Effector memory CD4-positive, alpha-beta T cell (primary cell): ENCODE measurements around the gene ARAP1.

ENCODE experiments used
- DNase-seq, 3 donors: peaks; one replicate each; pipeline ENCODE4 v3.0.0-alpha.2; 2020
- H3K27ac ChIP-seq: 2 replicates; pipeline ENCODE4 v1.7.0; 2013; ENCODE audit warnings: mild to moderate bottlenecking, low read length, moderate library complexity; ENCODE audit not compliant: insufficient read depth, poor library complexity, severe bottlenecking
- H3K27me3 ChIP-seq: replicated peaks from 2 replicates; pipeline ENCODE4 v1.7.0; 2013; ENCODE audit warnings: mild to moderate bottlenecking, low read length; ENCODE audit not compliant: insufficient read depth, control insufficient read depth, poor library complexity, severe bottlenecking
- H3K36me3 ChIP-seq: 2 replicates; pipeline ENCODE4 v1.7.0; 2013; ENCODE audit warnings: mild to moderate bottlenecking, low read length, moderate library complexity; ENCODE audit not compliant: control insufficient read depth, insufficient read depth
- H3K4me1 ChIP-seq: 2 replicates; pipeline ENCODE4 v1.7.0; 2013; ENCODE audit warnings: low read length, mild to moderate bottlenecking; ENCODE audit not compliant: control insufficient read depth, insufficient read depth, poor library complexity, severe bottlenecking
- H3K4me3 ChIP-seq: 2 replicates; pipeline ENCODE4 v1.7.0; 2013; ENCODE audit warnings: low read length, low read depth, mild to moderate bottlenecking; ENCODE audit not compliant: insufficient read depth, poor library complexity, severe bottlenecking
- H3K9me3 ChIP-seq: 2 replicates; pipeline ENCODE4 v1.7.0; 2013; ENCODE audit warnings: mild to moderate bottlenecking, low read length, moderate library complexity; ENCODE audit not compliant: control insufficient read depth

ARAP1 gene

GRCh38 chr11:72716788-72717435 lies 35.3 kb downstream of the ARAP1 start:
- Histone ChIP-seq H3K4me1 (peaks cover 23% of the 10 kb centered on the region), H3K9me3 (no peaks in the 10 kb centered on the region), H3K36me3 (peaks cover 24% of the 10 kb centered on the region), H3K4me3 (no peak overlapping the region), H3K27ac (no peak overlapping the region), H3K27me3 (no peaks in the 10 kb centered on the region)
- no peak for DNase-seq

- DNase-seq: no peak
- Histone ChIP-seq H3K4me1 (peaks cover 21% of the 10 kb centered on the region), H3K9me3 (no peaks in the 10 kb centered on the region), H3K27me3 (no peaks in the 10 kb centered on the region), H3K36me3 (peaks cover 30% of the 10 kb centered on the region), H3K4me3 (no peak overlapping the region), H3K27ac (no peak overlapping the region)
Observed at GRCh38 chr11:72716290-72716689, 35.9 kb downstream of the ARAP1 start.

GRCh38 chr11:72712841-72713240 lies 39.4 kb downstream of the ARAP1 start:
- H3K36me3 ChIP-seq: peaks cover 60% of the 10 kb centered on the region
- DNase-seq: no peak
- H3K27ac ChIP-seq: no peak overlapping the region

GRCh38 chr11:72712168-72712751 lies 39.9 kb downstream of the ARAP1 start:
- Histone ChIP-seq H3K4me1 (no peaks in the 10 kb centered on the region), H3K27ac (no peak overlapping the region), H3K9me3 (no peaks in the 10 kb centered on the region), H3K36me3 (peaks cover 66% of the 10 kb centered on the region), H3K4me3 (no peak overlapping the region), H3K27me3 (no peaks in the 10 kb centered on the region)
- DNase-seq: no peak

More at GRCh38 chr11:72712841-72713240, 39.4 kb downstream of the ARAP1 start:
- Histone ChIP-seq H3K9me3 (no peaks in the 10 kb centered on the region), H3K4me3 (no peak overlapping the region), H3K27me3 (no peaks in the 10 kb centered on the region), H3K4me1 (no peaks in the 10 kb centered on the region)

GRCh38 chr11:72711141-72711540 lies 41.1 kb downstream of the ARAP1 start:
- H3K36me3 ChIP-seq: peaks cover 72% of the 10 kb centered on the region
- no peaks in the 10 kb centered on the region for H3K9me3 ChIP-seq
- no peak overlapping the region for H3K27ac ChIP-seq
- no peak overlapping the region for H3K4me3 ChIP-seq
- H3K4me1 ChIP-seq: no peaks in the 10 kb centered on the region
- DNase-seq: no peak
- H3K27me3 ChIP-seq: no peaks in the 10 kb centered on the region

GRCh38 chr11:72710278-72710677 lies 41.9 kb downstream of the ARAP1 start:
- DNase-seq: no peak
- H3K27me3 ChIP-seq: no peaks in the 10 kb centered on the region
- no peaks in the 10 kb centered on the region for H3K4me1 ChIP-seq
- no peak overlapping the region for H3K4me3 ChIP-seq
- no peaks in the 10 kb centered on the region for H3K9me3 ChIP-seq
- peaks cover 79% of the 10 kb centered on the region for H3K36me3 ChIP-seq
- no peak overlapping the region for H3K27ac ChIP-seq

GRCh38 chr11:72709478-72710238 lies 42.5 kb downstream of the ARAP1 start:
- Histone ChIP-seq H3K36me3 (peaks cover 83% of the 10 kb centered on the region), H3K27ac (no peak overlapping the region)

GRCh38 chr11:72707032-72707431 lies 45.2 kb downstream of the ARAP1 start:
- Histone ChIP-seq H3K27ac (no peak overlapping the region), H3K9me3 (no peaks in the 10 kb centered on the region), H3K36me3 (peaks cover 94% of the 10 kb centered on the region), H3K4me3 (no peak overlapping the region), H3K4me1 (no peaks in the 10 kb centered on the region), H3K27me3 (no peaks in the 10 kb centered on the region)
- no peak for DNase-seq

More at GRCh38 chr11:72709478-72710238, 42.5 kb downstream of the ARAP1 start:
- DNase-seq: no peak
- Histone ChIP-seq H3K4me3 (no peak overlapping the region), H3K4me1 (no peaks in the 10 kb centered on the region), H3K27me3 (no peaks in the 10 kb centered on the region), H3K9me3 (no peaks in the 10 kb centered on the region)

- H3K27ac ChIP-seq: no peak overlapping the region
- peaks cover 94% of the 10 kb centered on the region for H3K36me3 ChIP-seq
- H3K4me3 ChIP-seq: no peak overlapping the region
Observed at GRCh38 chr11:72706579-72706978, 45.6 kb downstream of the ARAP1 start.

More at GRCh38 chr11:72706579-72706978, 45.6 kb downstream of the ARAP1 start:
- Histone ChIP-seq H3K9me3 (no peaks in the 10 kb centered on the region), H3K27me3 (no peaks in the 10 kb centered on the region), H3K4me1 (no peaks in the 10 kb centered on the region)
- DNase-seq: no peak
